HG03066 (cell line): ENCODE measurements around the gene LYL1.

Experiments used
- ATAC-seq: cut with Tn5 transposase; IDR thresholded peaks from one replicate; pipeline ENCODE4 v1.9.1; 2021; ENCODE audit warnings: low read depth; ENCODE audit not compliant: unreplicated experiment

Gene LYL1

DNA sequence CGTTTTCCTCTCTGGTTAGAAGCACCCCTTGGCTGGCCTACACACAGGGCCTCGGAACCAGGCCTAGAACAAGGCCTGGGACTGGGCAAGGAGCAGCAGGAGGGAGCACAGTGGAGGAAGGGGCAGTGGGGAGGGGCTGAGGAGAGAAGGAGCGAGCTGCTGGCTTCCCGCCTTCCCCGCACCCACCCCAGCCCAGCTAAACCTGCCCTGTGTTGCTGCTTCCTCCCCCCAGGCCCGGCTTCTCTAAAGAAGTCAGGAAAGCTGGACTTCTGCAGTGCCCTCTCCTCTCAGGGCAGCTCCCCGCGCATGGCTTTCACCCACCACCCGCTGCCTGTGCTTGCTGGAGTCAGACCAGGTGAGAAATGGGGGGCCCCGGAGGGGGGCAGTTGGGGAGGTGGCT, 24.3 kb downstream of the LYL1 start:
- no peak for ATAC-seq

DNA sequence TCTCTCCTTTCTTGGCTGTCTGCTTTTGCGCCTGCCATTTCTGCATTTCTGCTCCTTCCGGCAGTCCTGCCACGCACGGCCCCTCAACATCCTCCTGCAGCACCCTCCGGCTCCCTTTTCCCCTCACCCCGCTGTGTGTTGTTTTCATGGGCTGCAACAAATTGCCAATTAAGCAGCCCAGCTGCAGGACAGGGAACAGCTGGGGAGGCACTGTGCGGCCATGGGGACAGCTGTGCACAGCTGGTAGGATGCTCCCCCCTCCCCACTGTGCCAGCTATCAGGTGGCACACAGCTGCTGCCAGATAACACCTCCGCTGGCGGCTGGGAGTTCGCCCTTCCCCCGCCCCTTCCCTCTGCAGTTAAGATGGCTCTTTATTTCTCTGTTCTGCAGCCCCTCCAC, 25.4 kb downstream of the LYL1 start:
- ATAC-seq = no peak

DNA sequence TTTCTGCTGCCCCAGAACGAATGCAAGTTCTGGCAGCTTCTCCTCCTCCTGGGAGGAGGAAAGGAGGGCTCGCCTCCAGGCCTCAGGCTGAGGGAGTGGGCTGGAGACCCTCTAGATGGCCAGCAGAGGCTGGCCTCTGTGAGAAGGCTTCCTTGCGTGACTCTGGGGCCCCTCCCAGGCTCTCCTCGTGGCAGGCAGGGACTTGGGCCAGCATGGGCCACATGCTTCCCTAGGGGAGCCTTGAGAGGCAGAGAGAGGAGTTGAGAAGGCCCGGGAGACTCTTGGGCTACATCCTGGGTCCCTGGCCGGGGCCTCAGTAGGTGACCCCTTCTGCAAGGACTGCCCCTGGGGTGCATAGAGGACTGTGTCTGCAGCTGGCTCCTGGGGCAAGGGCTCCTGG, 25.9 kb downstream of the LYL1 start:
- no peak for ATAC-seq

DNA sequence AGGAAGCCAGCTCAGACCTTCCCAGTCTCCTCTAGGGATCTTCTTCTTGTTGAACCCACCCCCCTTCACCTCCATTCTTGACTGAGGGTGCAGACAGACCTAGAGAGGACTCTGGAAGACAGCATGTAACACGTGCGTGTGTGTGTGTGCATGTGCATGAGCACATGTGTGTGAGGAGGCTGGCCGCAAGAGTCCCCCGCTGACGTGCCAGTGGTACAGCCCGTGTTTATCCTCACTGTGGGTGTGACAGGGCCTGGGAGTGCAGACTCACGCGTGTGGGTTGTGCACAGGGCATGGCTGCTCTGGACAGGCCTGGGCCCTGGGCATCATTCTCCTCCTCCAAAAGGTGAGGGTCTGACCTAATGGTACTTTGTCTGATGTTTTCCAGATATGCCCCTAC, 26.3 kb downstream of the LYL1 start:
- ATAC-seq = no peak

DNA sequence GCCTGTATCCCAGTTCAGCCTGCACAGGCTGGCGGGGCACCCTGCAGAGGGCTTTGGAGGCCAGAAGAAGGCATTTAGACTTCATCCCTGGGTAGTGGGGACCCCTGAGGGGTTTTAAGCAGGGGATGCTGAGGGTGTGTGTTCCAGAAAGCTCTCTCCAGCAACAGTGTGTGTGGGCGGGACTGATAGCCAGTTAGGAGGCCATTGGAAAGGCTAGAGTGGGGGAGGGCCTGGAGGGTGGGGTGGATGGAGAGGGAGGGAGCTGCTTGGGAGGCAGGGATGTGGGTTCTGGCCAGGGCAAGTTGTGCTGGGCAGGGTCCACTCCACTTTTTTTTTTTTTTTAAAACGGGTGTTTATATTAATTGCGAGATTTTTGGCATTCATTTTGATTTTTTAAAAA, 28.3 kb downstream of the LYL1 start:
- no peak for ATAC-seq

DNA sequence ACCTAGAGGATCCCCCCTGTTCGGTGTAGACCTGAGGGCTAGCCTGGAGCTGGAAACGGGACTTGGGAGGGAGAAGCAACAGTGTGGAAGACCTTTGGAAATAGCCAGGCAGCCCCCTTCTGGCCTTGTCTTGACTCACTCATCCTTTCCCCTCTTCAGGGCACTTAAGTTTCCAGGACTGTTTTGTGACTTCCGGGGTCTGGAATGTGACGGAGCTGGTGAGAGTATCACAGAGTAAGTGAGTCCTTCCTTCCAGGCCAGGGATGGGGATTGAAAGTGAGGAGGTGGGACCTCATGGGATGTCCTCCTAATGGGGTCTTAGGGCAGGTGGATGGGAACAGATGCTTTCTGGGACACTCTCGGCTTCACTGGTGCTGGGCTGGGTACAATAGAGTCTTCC, 29.4 kb downstream of the LYL1 start:
- no peak for ATAC-seq

DNA sequence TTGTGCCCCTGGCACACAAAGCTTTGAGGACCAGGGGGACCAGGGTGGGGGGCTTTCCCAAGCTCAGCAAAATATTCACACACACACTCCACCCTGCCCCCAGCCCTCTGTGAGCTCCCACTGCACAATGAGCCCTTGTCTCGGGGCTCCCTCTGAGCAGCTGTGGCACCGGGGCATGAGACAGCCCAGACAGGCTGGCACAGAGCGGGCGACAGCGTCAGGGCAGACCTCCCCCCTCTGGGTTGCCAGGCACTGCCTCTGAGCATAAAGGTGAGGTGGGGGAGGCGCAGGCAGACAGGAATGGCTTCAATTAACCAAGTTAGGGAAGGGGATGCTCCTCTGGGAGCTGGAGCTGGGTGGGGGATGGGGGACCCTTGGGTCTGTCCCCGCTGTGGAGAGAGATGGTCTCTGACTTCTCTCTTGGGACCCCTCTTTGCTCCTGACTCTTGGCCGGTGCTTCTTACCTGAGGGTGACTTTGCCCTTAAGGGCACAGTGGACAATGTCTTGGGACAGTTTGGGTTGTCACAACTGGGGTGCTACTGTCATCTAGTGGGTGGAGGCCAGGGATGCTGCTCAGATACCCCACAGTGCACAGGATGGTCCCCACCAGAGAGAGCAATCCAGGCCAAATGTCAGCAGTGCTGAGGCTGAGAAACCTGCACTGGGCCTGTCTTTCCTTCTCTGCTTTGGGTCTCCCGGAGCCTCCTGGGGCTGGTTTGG, 30.3 kb downstream of the LYL1 start:
- no peak for ATAC-seq

DNA sequence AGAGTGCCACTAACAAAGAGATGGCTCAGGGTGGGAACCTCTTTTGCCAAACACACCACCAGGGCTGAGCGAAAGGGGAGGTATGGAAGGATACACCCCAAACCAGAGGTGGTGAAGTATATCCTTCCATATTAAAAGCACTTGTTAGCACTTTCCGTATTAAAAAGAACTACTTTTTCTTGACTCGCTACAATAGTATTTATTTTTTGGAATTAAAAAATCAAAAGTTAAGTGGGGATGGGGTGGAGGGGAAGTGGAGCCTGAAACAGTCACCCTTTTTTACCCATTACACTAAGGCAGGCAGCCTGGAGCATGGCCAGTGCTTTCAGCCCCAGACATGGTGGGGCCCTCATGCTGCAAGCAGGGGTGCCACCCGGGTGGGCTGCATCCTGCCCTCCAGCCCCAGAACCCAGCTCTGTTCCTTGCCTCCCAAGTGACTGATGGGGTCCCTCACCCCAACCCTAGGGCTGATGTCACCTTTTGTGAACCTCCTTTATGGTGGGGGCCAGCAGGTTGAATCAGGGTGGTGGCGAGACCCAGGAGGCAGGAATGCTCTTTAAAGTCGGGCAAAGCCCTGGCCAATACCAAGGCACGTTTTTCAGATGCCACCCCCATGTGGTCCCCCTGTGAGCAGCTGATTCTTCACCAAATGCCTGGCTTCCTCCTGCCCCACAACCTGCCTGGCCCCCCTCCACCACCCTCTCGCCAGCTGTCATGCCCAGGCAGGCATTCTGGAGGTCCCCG, 31.0 kb downstream of the LYL1 start:
- no peak for ATAC-seq

DNA sequence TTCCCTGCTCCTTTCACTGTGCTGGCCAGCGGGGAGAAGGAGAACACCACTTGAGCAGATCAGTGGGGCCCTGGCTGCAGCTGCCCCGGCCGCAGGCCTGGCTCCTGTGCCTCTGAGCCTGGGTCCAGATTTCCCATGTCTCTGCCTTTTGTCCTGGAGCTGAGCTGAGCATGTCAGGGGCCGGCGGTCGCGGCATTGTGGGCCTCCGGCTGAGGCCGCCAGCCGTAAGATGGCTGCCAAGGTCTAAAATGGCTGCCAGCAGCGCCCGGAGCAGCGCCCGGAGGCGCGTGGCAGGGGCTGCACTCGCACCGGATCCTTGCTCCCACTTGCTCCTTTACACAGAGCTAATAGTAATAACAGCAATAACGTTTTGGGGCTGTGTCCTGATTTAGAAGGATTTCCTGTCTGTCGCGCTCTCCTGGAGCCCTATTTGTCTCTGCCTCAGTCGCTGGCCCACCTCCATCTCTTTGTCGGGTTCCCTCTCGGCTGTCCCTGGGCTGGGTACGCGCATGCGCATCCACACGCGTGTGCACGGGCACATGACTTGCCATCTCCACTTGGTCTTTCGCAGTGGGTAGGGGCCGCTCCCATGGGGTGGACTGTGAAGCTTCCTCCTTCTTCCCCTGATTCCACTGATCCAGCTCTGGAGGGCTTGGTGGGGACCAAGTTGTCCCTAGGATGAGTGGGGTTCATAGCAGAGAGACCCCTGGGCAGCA, 32.1 kb downstream of the LYL1 start:
- no peak for ATAC-seq

DNA sequence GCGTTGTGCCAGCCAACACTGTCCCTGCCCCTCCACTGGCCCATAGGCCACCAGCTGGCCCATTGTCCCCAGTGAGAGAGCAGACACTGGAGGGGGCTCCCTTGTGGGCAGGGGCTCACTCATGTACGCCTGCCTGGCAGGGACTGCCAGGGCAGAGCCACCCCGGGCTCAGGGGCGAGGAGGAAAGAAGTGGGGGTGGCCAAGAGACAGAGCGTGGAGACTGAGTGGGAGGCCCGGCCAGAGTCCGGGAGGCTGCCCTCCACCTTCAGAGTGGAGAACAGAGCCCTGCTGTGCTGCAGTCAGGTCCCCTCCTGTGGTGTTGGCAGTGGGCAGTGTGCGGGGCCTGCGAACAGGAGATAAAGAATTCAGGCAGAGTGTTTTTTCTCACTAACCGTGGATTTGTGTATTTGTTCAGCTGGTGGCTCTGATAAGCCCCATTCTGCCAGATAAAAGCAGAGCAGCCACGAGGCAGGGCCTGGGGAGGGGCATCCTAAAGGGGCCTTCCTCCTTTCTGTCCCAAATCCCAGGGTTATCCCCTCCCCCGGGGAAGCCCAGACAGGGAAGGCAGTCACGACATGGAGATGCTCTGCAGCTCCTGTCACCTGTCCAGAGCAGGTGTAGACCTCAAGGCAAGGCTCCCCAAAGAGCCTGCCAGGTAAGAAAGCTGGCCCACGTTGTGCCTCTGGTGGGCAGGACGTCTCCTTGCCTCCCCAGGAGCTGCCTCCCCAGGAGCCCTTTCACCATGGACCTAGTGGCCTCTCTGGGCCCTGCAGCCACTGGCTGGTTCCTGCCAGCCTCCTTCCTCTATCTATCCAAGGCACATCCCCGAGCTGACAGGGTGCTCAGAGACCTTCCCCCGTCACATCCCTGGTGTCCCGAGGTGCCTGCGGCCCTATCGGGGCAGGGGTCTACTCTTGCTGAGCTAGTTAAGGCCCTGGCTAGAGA, 33.0 kb downstream of the LYL1 start:
- no peak for ATAC-seq

DNA sequence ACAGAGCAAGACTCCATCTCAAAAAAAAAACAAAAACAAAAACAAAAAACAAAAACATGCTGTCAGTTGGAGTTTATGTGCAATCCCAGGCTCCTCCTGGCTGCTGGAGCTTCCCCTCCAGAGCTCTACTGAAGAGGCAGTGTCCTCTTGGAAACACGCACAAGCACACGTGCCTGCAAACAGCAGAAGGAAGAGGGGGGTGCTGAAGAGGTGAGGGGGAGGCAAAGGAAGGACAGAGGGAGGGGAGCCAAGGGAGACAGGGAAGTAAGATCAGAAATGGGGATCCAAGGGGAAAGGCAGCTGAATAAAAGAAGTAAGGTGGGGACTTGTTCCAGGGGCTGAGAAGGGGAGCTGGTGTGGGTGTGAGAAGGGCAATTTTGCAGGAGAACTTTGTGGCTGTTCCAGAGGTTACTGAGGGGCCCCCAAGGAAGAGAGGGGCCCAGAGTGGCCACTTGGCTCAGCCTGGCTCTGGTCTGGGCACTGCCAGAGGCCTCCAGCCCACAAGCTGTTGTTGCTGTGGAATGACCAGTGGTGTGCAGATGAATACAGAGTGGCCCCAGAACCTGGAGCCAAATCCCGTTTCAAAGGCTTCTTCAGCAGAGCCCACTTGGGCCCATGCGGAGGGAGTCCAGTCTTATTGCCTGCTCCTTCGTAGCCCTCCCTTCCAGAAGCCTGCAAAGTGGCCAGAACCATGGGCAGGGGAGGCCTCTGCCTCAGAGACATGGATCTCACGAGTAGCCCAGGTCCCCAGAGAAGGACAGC, 34.4 kb downstream of the LYL1 start:
- no peak for ATAC-seq

DNA sequence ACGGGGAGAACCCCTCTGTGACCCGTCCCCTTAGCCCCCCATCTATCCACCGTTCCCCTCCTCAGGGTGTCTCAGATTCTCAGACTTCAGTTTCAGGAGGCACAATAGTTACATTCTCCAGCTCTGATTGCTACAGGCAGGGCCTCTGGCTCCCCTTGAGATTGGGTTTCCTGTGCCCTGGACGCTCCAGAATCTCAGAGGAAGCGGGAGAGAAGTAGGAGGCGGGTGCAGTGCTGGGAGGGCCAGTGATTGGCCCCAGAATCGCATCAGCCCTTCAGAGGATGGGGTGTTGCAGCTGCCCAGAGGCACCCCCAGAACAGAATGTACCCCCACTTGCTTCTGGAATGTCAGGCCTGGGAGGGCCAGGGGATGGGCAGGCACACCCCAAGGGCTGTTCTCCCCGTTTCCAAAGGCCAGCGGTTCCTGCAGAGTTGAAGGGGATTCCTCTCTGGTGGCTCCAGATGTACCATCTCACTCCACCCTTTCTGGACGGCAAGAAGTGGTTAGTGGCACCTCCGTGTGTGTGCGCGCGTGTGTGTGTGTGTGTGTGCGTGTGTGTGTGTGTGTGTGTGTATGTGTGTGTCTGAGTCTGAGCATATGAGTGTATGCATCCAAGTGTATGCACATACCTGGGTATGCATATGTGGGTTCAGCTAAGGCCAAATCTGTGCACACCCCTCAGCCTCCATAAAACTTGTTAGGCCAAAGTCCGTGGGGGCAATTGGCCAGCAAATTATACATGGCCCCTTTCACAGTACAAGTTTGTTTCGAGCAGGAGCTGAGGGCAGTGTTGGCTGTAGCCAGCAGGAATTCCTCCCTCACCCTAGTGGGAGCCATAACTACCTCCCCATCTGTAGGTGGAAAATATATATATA, 35.5 kb downstream of the LYL1 start:
- ATAC-seq = no peak

DNA sequence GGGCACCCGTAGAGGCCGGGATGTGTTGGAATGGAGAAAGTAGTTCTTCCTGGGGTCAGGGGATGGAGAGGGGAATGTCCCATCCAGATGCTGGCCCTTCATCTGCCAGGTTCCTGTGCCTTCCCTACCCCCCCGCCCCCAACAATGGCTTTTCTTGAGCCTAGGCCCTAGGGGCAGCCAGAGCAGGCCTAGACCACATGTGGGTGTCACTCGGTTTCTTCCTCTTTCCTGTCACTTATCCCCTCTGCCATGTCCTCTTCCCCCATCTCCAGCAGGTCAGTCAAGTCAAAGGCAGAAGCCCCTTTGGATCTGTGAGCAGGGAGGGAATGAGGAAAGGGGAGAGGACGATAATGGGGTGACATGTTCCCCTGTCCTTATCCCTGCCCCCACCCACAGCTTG, 36.4 kb downstream of the LYL1 start:
- ATAC-seq = no peak

DNA sequence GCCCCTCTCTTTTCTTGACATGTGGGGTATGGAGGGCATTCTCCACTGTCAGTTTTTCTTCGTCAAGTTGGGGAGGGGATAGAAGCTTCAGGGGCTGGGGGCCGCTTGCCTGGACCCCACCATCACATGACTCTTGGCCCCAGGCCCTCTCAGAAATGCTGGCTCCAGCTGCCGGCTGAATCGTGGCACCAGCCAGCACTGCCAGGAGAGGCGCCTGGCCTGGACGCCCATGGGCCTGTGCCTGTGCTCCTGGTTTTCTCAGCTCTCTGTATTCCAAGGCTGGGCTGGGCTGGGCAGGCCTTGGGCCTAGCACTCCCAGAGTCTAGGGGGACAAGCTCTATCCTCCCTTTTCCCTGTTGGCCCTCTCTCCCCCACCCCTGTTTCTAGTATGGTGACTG, 38.6 kb downstream of the LYL1 start:
- no peak for ATAC-seq

DNA sequence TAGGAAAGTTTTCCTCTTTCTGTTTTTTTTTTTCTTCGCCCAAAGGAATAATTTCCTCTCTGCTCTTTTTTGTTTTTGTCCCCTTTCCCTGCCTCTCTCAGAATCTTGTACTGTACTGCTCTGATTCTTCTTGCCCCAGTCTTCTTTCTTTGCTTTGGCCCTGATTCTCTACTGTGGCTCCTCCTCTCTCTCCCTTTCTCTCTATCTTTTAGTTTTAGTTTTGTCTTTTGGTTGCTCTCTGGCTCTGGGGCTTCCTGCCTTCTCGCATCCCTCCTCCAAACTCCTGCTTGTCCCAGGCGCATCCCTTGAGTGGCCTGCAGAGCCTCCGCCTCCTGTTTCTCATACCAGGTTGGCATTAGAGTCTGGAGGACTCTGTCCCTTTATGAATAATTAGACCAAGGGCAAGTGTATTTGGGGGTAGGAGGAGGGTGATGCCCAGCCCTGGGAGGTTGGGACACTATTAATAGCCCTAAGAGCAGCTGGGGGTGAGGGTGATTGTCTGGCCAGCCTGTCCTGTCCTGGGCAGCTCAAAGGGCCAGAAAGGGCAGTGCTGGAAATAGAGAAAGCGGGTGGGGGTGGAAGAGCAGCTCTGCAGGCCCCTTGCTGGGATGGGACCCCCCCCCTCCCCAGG, 39.1 kb downstream of the LYL1 start:
- ATAC-seq = no peak

DNA sequence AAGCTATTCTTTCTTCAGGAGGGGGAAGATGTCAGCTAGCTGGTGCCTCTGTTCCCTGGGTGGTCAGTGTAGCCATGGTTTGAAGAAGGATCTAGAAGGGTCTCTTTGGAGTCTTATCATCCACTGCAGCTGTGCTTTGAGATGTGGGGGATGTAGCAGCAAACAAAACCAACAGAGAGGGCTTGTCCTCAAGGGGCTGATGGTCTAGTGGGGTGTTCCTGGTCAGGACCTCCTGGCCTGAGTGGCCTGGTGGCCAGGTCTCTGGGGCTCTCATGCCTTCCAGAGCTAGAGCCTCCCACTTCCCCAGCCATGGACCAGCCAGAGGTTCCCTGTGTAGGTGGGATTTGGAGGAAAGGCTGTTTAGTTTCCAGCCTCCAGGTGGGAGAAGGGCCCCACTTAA, 40.3 kb downstream of the LYL1 start:
- no peak for ATAC-seq

DNA sequence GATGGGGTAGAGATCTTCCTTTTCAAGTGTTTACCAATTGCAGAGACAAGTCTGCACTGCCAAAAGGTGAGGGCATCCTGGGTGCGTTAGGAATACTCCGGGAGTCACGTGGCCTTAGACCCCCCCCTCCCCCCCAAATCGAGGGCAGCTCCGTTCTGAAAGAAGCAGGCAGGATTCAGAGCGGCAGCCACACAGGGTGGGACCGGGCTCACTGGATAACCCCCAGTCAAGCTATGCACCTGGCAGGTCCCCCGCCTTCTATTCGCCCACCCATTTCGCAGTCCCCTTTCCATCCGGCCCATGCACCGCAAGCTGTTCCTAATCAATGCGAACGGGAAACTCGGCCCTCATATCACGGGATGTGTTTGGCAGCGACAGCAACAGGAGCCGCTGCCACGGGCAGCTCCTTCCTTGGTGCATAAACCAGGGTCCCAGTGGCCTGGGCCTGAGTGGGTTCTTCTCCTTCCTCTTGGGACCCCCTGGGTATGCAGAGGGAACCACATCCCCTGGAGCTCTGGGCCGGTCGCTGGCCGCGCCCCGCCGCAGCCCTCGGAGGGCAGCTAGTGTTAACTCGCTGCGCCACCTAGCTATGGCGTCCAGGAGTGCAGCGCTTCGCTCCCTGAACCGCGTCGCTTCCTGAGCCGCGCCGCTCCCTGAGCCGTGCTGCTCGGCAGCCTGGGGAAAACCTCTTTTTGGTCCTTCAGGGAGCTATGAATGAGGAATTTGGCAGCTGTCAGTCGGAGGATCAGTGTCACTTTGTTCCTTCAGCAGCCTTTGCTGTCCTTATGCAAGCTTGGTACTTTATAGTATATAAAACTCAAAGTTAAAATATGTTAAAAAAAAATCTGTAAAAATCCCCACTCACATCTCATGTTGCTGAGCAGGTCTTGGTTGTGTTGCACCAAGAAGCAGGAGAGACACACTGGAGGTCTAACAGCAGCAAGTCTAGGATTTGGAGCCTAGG, 41.4 kb downstream of the LYL1 start:
- ATAC-seq = no peak
